Activated T-helper 1 cell treated with anti-CD3 and anti-CD28 coated beads, Interleukin-2, amount 50 U/mL, for 16 hours (primary cell): Measurements from ENCODE around the gene PARD6G.

ENCODE experiments used
- DNase-seq, 2 donors: peaks; one replicate each; pipeline ENCODE4 v3.0.0-alpha.2; 2020; ENCODE audit warnings: low read depth in 1 of 2, low spot score in 1 of 2

Gene PARD6G

GRCh38 chr18:80108739-80109675 is 138.3 kb downstream of the PARD6G start, which contains the start of gene ADNP2:
Gene ADNP2 (plus strand): TSS chr18:80109262. CDS start chr18:80117543, 8,281 bp downstream.
- peak; percentile 39 to 70 for DNase-seq

- DNase-seq: no peak
Observed at GRCh38 chr18:80108121-80108536, 139.2 kb downstream of the PARD6G start.

- DNase-seq: no peak
Observed at GRCh38 chr18:80107426-80107825, 139.9 kb downstream of the PARD6G start.
